HepG2 (cell line): ENCODE results near the gene CERS5. TPM values are rescaled to one million over a fixed set of nuclear protein-coding genes. Genes with fewer than 3 reads are reported as not detected.
A peak's percentile ranks its signal among the peaks of the same experiment; 100 is the strongest.

Experiments used
- FOXJ3 ChIP-seq: sonication (generic); formaldehyde crosslinking; IDR thresholded peaks from 2 replicates; pipeline ENCODE4 v1.4.0; 2020; ENCODE audit warnings: missing genetic modification reagents, mild to moderate bottlenecking, borderline replicate concordance
- JDP2 ChIP-seq: sonication (generic); formaldehyde crosslinking; IDR thresholded peaks from 2 replicates; pipeline ENCODE4 v1.8.1; 2022; ENCODE audit warnings: missing genetic modification reagents, borderline replicate concordance
- JUN ChIP-seq: sonication (generic); formaldehyde crosslinking; IDR thresholded peaks from 2 replicates; pipeline ENCODE4 v1.4.0; 2020; ENCODE audit warnings: mild to moderate bottlenecking, missing genetic modification reagents
- KLF12 ChIP-seq: sonication (generic); formaldehyde crosslinking; IDR thresholded peaks from 2 replicates; pipeline ENCODE4 v1.4.0; 2020; ENCODE audit warnings: missing genetic modification reagents, borderline replicate concordance
- MAFK ChIP-seq, 2 experiments: IDR thresholded peaks in 1 of 2; conservative IDR thresholded peaks in 1 of 2; 2 replicates each; pipeline ENCODE4 v1.6.1; 2011; ENCODE audit warnings: improper control_type of control experiment in 2 of 2, low read length in 2 of 2
- NFE2L1 ChIP-seq: sonication (generic); formaldehyde crosslinking; IDR thresholded peaks from 2 replicates; pipeline ENCODE4 v1.4.0; 2020; ENCODE audit warnings: missing genetic modification reagents, mild to moderate bottlenecking, borderline replicate concordance
- RBM39 ChIP-seq: fragments of 200-400 bp; formaldehyde crosslinking; IDR thresholded peaks from one replicate; pipeline ENCODE4 v1.6.1; 2018; ENCODE audit warnings: antibody characterized with exemption, mild to moderate bottlenecking, low read depth, low read length; ENCODE audit not compliant: poor library complexity, severe bottlenecking
- YY1 ChIP-seq: IDR thresholded peaks from 2 replicates; pipeline ENCODE4 v1.6.1; 2011; ENCODE audit warnings: low read length, low read depth, moderate library complexity, mild to moderate bottlenecking; ENCODE audit not compliant: insufficient read depth, insufficient replicate concordance
- ZGPAT ChIP-seq: IDR thresholded peaks from 2 replicates; pipeline ENCODE4 v1.6.1; 2016; ENCODE audit warnings: mild to moderate bottlenecking
- ZNF543 ChIP-seq: sonication (generic); formaldehyde crosslinking; IDR thresholded peaks from 2 replicates; pipeline ENCODE4 v1.4.0; 2020; ENCODE audit warnings: mild to moderate bottlenecking, missing genetic modification reagents
- ZNF557 ChIP-seq: sonication (generic); formaldehyde crosslinking; IDR thresholded peaks from 2 replicates; pipeline ENCODE4 v1.4.0; 2020; ENCODE audit warnings: missing genetic modification reagents
- ZNF572 ChIP-seq: sonication (generic); formaldehyde crosslinking; IDR thresholded peaks from 2 replicates; pipeline ENCODE4 v1.5.1; 2020; ENCODE audit warnings: mild to moderate bottlenecking, missing genetic modification reagents
- ZNF577 ChIP-seq: sonication (generic); formaldehyde crosslinking; IDR thresholded peaks from 2 replicates; pipeline ENCODE4 v1.4.0; 2020; ENCODE audit warnings: mild to moderate bottlenecking, low read depth, missing genetic modification reagents, borderline replicate concordance
- ZNF652 ChIP-seq: IDR thresholded peaks from 2 replicates; pipeline ENCODE4 v1.6.1; 2016; ENCODE audit warnings: low read depth, borderline replicate concordance
- ZNF761 ChIP-seq: sonication (generic); formaldehyde crosslinking; conservative IDR thresholded peaks from 2 replicates; pipeline ENCODE4 v1.4.0; 2020; ENCODE audit warnings: mild to moderate bottlenecking, missing genetic modification reagents
- polyA plus RNA-seq, 8 experiments: library from polyadenylated mRNA; depleted of rRNA in 3 of 8; stranded (reverse) in 7 of 8; unstranded in 1 of 8; fragments of >200 nt; fragmentation: Illumina TruSeq in 4 of 8; extraction: Trizol in 4 of 8; gene quantifications; 2 replicates each; pipeline versions ENCODE4 v1.2.1 to v1.2.3, GENCODE V29; 2011 to 2016; ENCODE audit warnings: low read depth in 4 of 8, missing spikeins in 1 of 8, mixed read lengths in 1 of 8; ENCODE audit not compliant: insufficient read depth in 1 of 8
- total RNA-seq, 5 experiments: library from RNA; depleted of rRNA; stranded (reverse); fragments of >200 nt; fragmentation: Illumina TruSeq; extraction: Trizol; gene quantifications; 2 replicates each; pipeline ENCODE4 v1.2.3, GENCODE V29; 2016; ENCODE audit warnings: low read depth in 1 of 5
- TF ChIP-seq, protein P1 (sequence below): sonication (generic); formaldehyde crosslinking; IDR thresholded peaks from 2 replicates; pipeline ENCODE4 v1.5.1; 2020; ENCODE audit warnings: missing genetic modification reagents, mild to moderate bottlenecking, borderline replicate concordance
- TF ChIP-seq, protein P2 (sequence below): sonication (generic); formaldehyde crosslinking; IDR thresholded peaks from 2 replicates; pipeline ENCODE4 v1.5.0; 2020; ENCODE audit warnings: missing genetic modification reagents, mild to moderate bottlenecking, borderline replicate concordance
- TF ChIP-seq, protein P3 (sequence below): sonication (generic); formaldehyde crosslinking; IDR thresholded peaks from 2 replicates; pipeline ENCODE4 v1.8.1; 2022; ENCODE audit warnings: low read depth, mild to moderate bottlenecking, missing genetic modification reagents
- TF ChIP-seq, protein P4 (sequence below), 2 experiments: sonication (generic) in 1 of 2; formaldehyde crosslinking in 1 of 2; IDR thresholded peaks; 2 replicates each; pipeline versions ENCODE4 v1.4.0 to v1.6.1; 2016 to 2020; ENCODE audit warnings: borderline replicate concordance in 1 of 2, low read depth in 1 of 2, mild to moderate bottlenecking in 1 of 2, missing genetic modification reagents in 1 of 2

The CERS5 gene
- total and polyA plus RNA-seq, 2 of the 13 experiments (the other 11 are each of a cell fraction or from before 2014, with no cell fraction given) = 22.3 to 48.8 TPM

- peak; percentile 53 for TF ChIP-seq ZGPAT
- TF ChIP-seq ZNF761 (CRISPR knock-in tag) = no peak
- TF ChIP-seq, protein P1, sequence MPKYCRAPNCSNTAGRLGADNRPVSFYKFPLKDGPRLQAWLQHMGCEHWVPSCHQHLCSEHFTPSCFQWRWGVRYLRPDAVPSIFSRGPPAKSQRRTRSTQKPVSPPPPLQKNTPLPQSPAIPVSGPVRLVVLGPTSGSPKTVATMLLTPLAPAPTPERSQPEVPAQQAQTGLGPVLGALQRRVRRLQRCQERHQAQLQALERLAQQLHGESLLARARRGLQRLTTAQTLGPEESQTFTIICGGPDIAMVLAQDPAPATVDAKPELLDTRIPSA (CRISPR knock-in tag) = no peak
- no peak for TF ChIP-seq MAFK (conservative IDR thresholded peaks at IDR 0.05 in 1 of 2, IDR thresholded peaks at IDR 0.05 in 1 of 2; ENCODE audit: low read length in 2 of 2)
- TF ChIP-seq ZNF572 (CRISPR knock-in tag) = no peak
- TF ChIP-seq ZNF557 (CRISPR knock-in tag) = no peak
- no peak for TF ChIP-seq RBM39
- TF ChIP-seq JUN (CRISPR knock-in tag) = no peak
- no peak for TF ChIP-seq FOXJ3 (CRISPR knock-in tag)
- no peak for TF ChIP-seq JDP2 (CRISPR knock-in tag)
- TF ChIP-seq KLF12 (CRISPR knock-in tag) = no peak
- no peak for TF ChIP-seq NFE2L1 (CRISPR knock-in tag)
- no peak for TF ChIP-seq ZNF652 (CRISPR knock-in tag)
- TF ChIP-seq, protein P2, sequence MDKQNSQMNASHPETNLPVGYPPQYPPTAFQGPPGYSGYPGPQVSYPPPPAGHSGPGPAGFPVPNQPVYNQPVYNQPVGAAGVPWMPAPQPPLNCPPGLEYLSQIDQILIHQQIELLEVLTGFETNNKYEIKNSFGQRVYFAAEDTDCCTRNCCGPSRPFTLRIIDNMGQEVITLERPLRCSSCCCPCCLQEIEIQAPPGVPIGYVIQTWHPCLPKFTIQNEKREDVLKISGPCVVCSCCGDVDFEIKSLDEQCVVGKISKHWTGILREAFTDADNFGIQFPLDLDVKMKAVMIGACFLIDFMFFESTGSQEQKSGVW (CRISPR knock-in tag) = no peak
- no peak for TF ChIP-seq YY1
- TF ChIP-seq, protein P3, sequence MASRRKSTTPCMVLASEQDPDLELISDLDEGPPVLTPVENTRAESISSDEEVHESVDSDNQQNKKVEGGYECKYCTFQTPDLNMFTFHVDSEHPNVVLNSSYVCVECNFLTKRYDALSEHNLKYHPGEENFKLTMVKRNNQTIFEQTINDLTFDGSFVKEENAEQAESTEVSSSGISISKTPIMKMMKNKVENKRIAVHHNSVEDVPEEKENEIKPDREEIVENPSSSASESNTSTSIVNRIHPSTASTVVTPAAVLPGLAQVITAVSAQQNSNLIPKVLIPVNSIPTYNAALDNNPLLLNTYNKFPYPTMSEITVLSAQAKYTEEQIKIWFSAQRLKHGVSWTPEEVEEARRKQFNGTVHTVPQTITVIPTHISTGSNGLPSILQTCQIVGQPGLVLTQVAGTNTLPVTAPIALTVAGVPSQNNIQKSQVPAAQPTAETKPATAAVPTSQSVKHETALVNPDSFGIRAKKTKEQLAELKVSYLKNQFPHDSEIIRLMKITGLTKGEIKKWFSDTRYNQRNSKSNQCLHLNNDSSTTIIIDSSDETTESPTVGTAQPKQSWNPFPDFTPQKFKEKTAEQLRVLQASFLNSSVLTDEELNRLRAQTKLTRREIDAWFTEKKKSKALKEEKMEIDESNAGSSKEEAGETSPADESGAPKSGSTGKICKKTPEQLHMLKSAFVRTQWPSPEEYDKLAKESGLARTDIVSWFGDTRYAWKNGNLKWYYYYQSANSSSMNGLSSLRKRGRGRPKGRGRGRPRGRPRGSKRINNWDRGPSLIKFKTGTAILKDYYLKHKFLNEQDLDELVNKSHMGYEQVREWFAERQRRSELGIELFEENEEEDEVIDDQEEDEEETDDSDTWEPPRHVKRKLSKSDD (CRISPR knock-in tag) = no peak
- TF ChIP-seq ZNF577 (CRISPR knock-in tag) = no peak
- TF ChIP-seq, protein P4, sequence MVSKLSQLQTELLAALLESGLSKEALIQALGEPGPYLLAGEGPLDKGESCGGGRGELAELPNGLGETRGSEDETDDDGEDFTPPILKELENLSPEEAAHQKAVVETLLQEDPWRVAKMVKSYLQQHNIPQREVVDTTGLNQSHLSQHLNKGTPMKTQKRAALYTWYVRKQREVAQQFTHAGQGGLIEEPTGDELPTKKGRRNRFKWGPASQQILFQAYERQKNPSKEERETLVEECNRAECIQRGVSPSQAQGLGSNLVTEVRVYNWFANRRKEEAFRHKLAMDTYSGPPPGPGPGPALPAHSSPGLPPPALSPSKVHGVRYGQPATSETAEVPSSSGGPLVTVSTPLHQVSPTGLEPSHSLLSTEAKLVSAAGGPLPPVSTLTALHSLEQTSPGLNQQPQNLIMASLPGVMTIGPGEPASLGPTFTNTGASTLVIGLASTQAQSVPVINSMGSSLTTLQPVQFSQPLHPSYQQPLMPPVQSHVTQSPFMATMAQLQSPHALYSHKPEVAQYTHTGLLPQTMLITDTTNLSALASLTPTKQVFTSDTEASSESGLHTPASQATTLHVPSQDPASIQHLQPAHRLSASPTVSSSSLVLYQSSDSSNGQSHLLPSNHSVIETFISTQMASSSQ (IDR thresholded peaks at IDR 0.05; ENCODE audit: low read depth) = no peak
- TF ChIP-seq, protein P4 (CRISPR knock-in tag; IDR thresholded peaks at IDR 0.05; ENCODE audit: borderline replicate concordance) = no peak
- TF ChIP-seq ZNF543 (CRISPR knock-in tag) = no peak
Measured at GRCh38 chr12:50082644-50083043, 84.5 kb downstream of the CERS5 start (continued).
